ENCODE measurements around the gene NR1I3.

NR1I3 gene

GRCh38 chr1:161200421-161200991, 37.5 kb downstream of the NR1I3 start:
- no peak overlapping the region for H3K4me3 ChIP-seq (ENCODE audit: control insufficient read depth, low read depth, low read length)
- no peak for TF ChIP-seq CTCF (IDR thresholded peaks at IDR 0.05; ENCODE audit: control insufficient read depth, insufficient read depth, low read depth, low read length, missing control alignments)
- DNase-seq (ENCODE audit: low read depth), result no peak

GRCh38 chr1:161199506-161200139, 38.4 kb downstream of the NR1I3 start:
- no peak for DNase-seq (ENCODE audit: low read depth)
- no peak overlapping the region for H3K4me3 ChIP-seq (ENCODE audit: control insufficient read depth, low read depth, low read length)
- no peak for TF ChIP-seq CTCF (IDR thresholded peaks at IDR 0.05; ENCODE audit: control insufficient read depth, insufficient read depth, low read depth, low read length, missing control alignments)

GRCh38 chr1:161198897-161199431, 39.0 kb downstream of the NR1I3 start, which contains the start of gene ADAMTS4:
TSS of gene ADAMTS4 (minus strand) at chr1:161199054. CDS start at chr1:161198627, 427 bp downstream.
- peak within 1 kb of the TSS; percentile 66 for H3K4me3 ChIP-seq (ENCODE audit: control insufficient read depth, low read depth, low read length)
- DNase-seq (ENCODE audit: low read depth), result peak; percentile 77
- no peak for TF ChIP-seq CTCF (IDR thresholded peaks at IDR 0.05; ENCODE audit: control insufficient read depth, insufficient read depth, low read depth, low read length, missing control alignments)

- no peak for DNase-seq (ENCODE audit: low read depth)
- H3K4me3 ChIP-seq (ENCODE audit: control insufficient read depth, low read depth, low read length), result peak overlapping the region; percentile 66
- TF ChIP-seq CTCF (IDR thresholded peaks at IDR 0.05; ENCODE audit: control insufficient read depth, insufficient read depth, low read depth, low read length, missing control alignments), result no peak
Observed at GRCh38 chr1:161198194-161198896, 39.7 kb downstream of the NR1I3 start.

GRCh38 chr1:161197560-161198193, 40.3 kb downstream of the NR1I3 start:
- no peak for TF ChIP-seq CTCF (IDR thresholded peaks at IDR 0.05; ENCODE audit: control insufficient read depth, insufficient read depth, low read depth, low read length, missing control alignments)
- DNase-seq (ENCODE audit: low read depth), result no peak
- H3K4me3 ChIP-seq (ENCODE audit: control insufficient read depth, low read depth, low read length), result peak overlapping the region; percentile 66
